ENCODE results near the gene CSH2. TPM values are rescaled to one million over a fixed set of nuclear protein-coding genes. Genes with fewer than 3 reads are reported as not detected.

CSH2 gene
- total RNA-seq, 1 experiment from 2014 or later, result not detected

DNA sequence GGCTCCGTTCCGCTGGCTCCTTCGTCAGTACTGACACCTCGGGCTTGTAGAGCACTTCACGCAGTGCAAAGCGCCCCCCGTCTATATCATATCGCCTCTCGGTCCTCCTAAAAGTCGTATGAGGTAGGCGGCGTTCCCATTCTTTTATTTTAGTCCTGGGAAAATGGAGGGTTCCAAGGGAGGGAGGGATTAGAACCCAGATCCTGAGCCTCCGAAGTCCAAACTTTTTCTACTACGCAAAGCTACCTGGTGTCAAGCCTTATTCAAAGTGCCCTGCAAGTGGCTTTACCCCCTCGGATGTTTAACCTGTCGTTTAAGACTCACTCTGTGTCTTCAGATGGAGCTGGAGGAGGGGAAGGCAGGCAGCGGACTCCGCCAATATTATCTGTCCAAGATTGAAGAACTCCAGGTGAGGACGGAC is 45.7 kb downstream of the CSH2 start:
- H3K27ac Mint-ChIP-seq (ENCODE audit: low read depth, unreplicated experiment), result peak overlapping the region; percentile 100
- no peaks in the 10 kb centered on the region for H3K9me3 Mint-ChIP-seq (ENCODE audit: unreplicated experiment)
- ChIA-PET POLR2A (interaction anchor here (0.5 to 8.7 kb wide), 15 partner anchors 13 to 318 kb away, joined by 3 to 187 read pairs (median 4); partner anchors contain the start of genes CCDC47, DCAF7, DDX42 and MAP3K3), CTCF (interaction anchor here (0.6 to 2.0 kb wide), 9 partner anchors 9 to 287 kb away, joined by 3 to 8 read pairs (median 3); no protein-coding TSS in a partner anchor)
- no TSS peak for BruUV-seq (replicated peaks)
- H3K4me1 Mint-ChIP-seq (ENCODE audit: insufficient read depth, unreplicated experiment), result peaks cover 27% of the 10 kb centered on the region
- TF ChIP-seq, protein P1, sequence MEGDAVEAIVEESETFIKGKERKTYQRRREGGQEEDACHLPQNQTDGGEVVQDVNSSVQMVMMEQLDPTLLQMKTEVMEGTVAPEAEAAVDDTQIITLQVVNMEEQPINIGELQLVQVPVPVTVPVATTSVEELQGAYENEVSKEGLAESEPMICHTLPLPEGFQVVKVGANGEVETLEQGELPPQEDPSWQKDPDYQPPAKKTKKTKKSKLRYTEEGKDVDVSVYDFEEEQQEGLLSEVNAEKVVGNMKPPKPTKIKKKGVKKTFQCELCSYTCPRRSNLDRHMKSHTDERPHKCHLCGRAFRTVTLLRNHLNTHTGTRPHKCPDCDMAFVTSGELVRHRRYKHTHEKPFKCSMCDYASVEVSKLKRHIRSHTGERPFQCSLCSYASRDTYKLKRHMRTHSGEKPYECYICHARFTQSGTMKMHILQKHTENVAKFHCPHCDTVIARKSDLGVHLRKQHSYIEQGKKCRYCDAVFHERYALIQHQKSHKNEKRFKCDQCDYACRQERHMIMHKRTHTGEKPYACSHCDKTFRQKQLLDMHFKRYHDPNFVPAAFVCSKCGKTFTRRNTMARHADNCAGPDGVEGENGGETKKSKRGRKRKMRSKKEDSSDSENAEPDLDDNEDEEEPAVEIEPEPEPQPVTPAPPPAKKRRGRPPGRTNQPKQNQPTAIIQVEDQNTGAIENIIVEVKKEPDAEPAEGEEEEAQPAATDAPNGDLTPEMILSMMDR (IDR thresholded peaks at IDR 0.05; ENCODE audit: unreplicated experiment), result no peak
- peak overlapping the region; percentile 100 for H3K4me3 Mint-ChIP-seq (ENCODE audit: unreplicated experiment)
- no peak for DNase-seq (ENCODE audit: unreplicated experiment)
- peaks cover 72% of the 10 kb centered on the region for H3K36me3 Mint-ChIP-seq (ENCODE audit: insufficient read depth, unreplicated experiment)
- H3K27me3 Mint-ChIP-seq (ENCODE audit: insufficient read depth, unreplicated experiment), result no peaks in the 10 kb centered on the region
- intact Hi-C loops (cut with micrococcal nuclease), result loop anchor here (2.0 kb wide), 1 partner anchor 53 kb away; the partner anchor contains the start of gene DDX42

DNA sequence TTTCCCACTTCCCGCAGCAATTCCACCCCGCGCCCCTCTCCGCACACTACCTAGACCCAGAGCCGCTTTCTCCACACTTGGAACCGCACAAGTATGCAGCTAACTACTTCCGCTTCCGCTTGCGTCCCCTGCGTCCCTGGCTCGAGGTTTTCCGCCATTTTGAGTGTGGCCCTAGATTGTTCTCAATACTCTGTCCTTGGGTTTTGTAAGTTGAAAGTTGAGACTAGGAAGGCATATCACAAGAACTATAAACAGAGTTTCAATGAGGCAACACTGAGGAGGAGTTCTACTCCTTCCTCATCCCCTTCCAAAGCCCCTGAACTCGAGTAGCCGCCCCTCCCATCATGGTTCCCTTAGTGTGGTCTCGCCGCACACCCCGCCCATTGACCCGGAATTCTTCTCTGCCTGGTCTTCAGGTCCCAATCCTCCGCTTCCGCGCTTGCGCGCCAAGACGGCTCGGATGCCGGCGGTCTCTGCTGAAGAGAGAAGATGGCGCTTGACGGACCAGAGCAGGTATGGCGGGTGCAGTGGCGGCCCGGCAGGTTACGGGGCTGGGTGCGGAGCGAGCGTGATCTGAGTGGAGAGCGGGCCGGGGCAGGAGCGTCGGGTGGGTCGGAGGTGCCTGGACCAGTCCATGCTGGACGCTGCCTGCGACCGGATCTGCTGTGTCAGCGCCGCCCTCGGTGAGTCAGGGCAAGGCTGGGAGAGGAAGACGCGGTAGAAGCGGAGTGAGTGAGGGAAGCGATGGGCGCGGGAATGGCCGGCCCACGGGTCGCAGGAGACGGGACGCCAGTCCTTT is 46.3 kb downstream of the CSH2 start, which contains the start of the genes FTSJ3 and PSMC5:
Gene FTSJ3 (minus strand): TSS at position 662 of the 799 bp plus-strand sequence. CDS start 761 bp downstream, outside the sequence.
Gene PSMC5 (plus strand): TSS at position 430 of the 799 bp plus-strand sequence. CDS start 60 bp downstream, at position 490.
- peaks cover 27% of the 10 kb centered on the region for H3K4me1 Mint-ChIP-seq (ENCODE audit: insufficient read depth, unreplicated experiment)
- DNase-seq (ENCODE audit: unreplicated experiment), result peak; percentile 96
- H3K27me3 Mint-ChIP-seq (ENCODE audit: insufficient read depth, unreplicated experiment), result no peaks in the 10 kb centered on the region
- H3K9me3 Mint-ChIP-seq (ENCODE audit: unreplicated experiment), result no peaks in the 10 kb centered on the region
- H3K4me3 Mint-ChIP-seq (ENCODE audit: unreplicated experiment), result peak within 1 kb of the TSS; percentile 100
- ChIA-PET POLR2A (interaction anchor here (0.7 to 8.7 kb wide), 20 partner anchors 8 to 680 kb away, joined by 3 to 187 read pairs (median 4); partner anchors contain the start of genes CCDC47, CEP95, DDX42 and MAP3K3), CTCF (interaction anchor here (1.0 to 2.0 kb wide), 5 partner anchors 10 to 52 kb away, joined by 3 to 8 read pairs (median 4); no protein-coding TSS in a partner anchor)
- TF ChIP-seq, protein P1 (IDR thresholded peaks at IDR 0.05; ENCODE audit: unreplicated experiment), result peak; percentile 26
- H3K27ac Mint-ChIP-seq (ENCODE audit: low read depth, unreplicated experiment), result peak within 1 kb of the TSS; percentile 100
- intact Hi-C loops (cut with micrococcal nuclease), result loop anchor here (2.0 kb wide), 1 partner anchor 52 kb away; the partner anchor contains the start of gene DDX42
- no TSS peak for BruUV-seq (replicated peaks)
- H3K36me3 Mint-ChIP-seq (ENCODE audit: insufficient read depth, unreplicated experiment), result peaks cover 76% of the 10 kb centered on the region

DNA sequence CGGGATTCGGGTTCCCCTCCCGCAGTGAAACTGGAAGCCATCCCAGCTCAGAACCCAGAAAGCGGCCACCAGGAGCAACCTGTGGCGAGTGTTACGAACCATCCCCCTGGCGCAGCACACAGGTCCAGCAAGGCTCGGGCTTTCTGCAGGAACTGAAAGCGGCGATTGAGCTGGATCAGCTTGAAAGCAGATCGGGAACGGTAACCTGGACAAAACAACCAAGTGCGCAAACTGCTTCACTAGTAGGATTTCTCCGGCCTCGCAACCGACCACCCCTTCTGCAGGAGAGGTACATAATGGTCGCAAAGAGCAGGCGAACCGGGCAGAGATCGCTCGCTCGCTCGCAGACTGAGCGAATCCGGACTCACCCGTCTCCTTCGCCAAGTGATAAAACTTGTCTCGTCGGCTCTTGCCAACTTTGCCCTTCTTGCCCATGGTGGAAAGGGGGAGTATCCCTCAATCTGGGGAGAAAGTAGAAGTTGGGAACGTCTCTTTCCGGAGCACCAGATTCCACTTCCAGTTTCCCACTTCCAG is 46.9 kb downstream of the CSH2 start:
- Mint-ChIP-seq H3K27ac (ENCODE audit: low read depth, unreplicated experiment) (peak overlapping the region; percentile 100), H3K36me3 (ENCODE audit: insufficient read depth, unreplicated experiment) (peaks cover 82% of the 10 kb centered on the region), H3K27me3 (ENCODE audit: insufficient read depth, unreplicated experiment) (no peaks in the 10 kb centered on the region), H3K9me3 (ENCODE audit: unreplicated experiment) (no peaks in the 10 kb centered on the region), H3K4me1 (ENCODE audit: insufficient read depth, unreplicated experiment) (peaks cover 27% of the 10 kb centered on the region), H3K4me3 (ENCODE audit: unreplicated experiment) (peak overlapping the region; percentile 100)
- no peak for DNase-seq (ENCODE audit: unreplicated experiment)
- POLR2A ChIA-PET, result interaction anchor here (0.7 to 8.7 kb wide), 19 partner anchors 9 to 681 kb away, joined by 3 to 187 read pairs (median 4); partner anchors contain the start of genes CCDC47, CEP95, DDX42 and MAP3K3
- TSS peak; percentile 46 for BruUV-seq (replicated peaks)
- CTCF ChIA-PET, result interaction anchor here (0.7 to 2.9 kb wide), 3 partner anchors 8 to 47 kb away, joined by 4 to 9 read pairs (median 4); no protein-coding TSS in a partner anchor
- TF ChIP-seq, protein P1 (IDR thresholded peaks at IDR 0.05; ENCODE audit: unreplicated experiment), result no peak
- intact Hi-C loops (cut with micrococcal nuclease), result loop anchor here (2.0 kb wide), 1 partner anchor 52 kb away; the partner anchor contains the start of gene DDX42
